ES-I3 (cell line): ENCODE measurements around the gene CYP1A2.
"Not testable (repeated sequence)": the region's sequence is repeated elsewhere in the genome, so short reads cannot be mapped to it uniquely, and the experiment has no call there.

ENCODE experiments used
- H3K36me3 ChIP-seq: 2 replicates; pipeline ENCODE4 v1.6.1; 2013; ENCODE audit warnings: mild to moderate bottlenecking, low read length, control low read depth, moderate library complexity; ENCODE audit not compliant: insufficient read depth
- H3K4me1 ChIP-seq: 2 replicates; pipeline ENCODE4 v1.6.1; 2013; ENCODE audit warnings: mild to moderate bottlenecking, control low read depth, low read length; ENCODE audit not compliant: insufficient read depth
- H3K9ac ChIP-seq: 2 replicates; pipeline ENCODE4 v1.6.1; 2013; ENCODE audit warnings: low read depth, mild to moderate bottlenecking, low read length, moderate library complexity
- H3K9me3 ChIP-seq: 2 replicates; pipeline ENCODE4 v1.6.1; 2013; ENCODE audit warnings: mild to moderate bottlenecking, low read length, moderate library complexity; ENCODE audit not compliant: control insufficient read depth, insufficient read depth

Gene CYP1A2

DNA sequence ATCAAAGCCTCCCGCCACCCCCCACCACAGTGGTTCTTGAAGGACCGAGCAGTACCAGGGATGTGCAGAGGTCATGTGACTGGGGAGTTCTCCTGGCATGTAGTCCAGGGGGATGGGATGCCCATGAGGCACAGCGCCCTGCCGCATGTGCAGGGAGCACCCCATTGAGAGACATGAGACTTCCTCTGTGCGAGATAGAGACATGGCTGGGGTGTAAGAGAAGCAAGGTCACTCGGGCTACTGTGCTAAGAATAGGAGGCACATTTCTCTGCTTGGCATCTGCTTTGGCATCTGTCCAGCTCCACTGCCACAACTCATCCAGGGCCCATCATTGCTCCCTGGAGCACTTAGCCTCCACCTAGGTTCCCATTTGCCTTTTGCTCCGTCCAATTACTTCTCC, 20.9 kb upstream of the CYP1A2 start:
- peaks cover 4% of the 10 kb centered on the region; the same call in 1 of the 2 replicates for H3K9me3 ChIP-seq
- peaks cover 5% of the 10 kb centered on the region; the same call in 1 of the 2 replicates for H3K4me1 ChIP-seq
- no peak overlapping the region for H3K9ac ChIP-seq
- H3K36me3 ChIP-seq, result no peaks in the 10 kb centered on the region

DNA sequence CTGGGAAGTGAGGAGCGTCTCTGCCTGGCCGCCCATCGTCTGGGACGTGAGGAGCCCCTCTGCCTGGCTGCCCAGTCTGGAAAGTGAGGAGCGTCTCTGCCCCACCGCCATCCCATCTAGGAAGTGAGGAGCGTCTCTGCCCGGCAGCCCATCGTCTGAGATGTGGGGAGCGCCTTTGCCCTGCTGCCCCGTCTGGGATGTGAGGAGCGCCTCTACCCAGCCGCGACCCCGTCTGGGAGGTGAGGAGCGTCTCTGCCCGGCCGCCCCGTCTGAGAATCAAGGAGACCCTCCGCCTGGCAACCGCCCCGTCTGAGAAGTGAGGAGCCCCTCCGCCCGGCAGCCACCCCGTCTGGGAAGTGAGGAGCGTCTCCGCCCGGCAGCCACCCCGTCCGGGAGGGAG, 19.9 kb upstream of the CYP1A2 start:
- H3K9me3 ChIP-seq, H3K36me3 ChIP-seq, H3K4me1 ChIP-seq, H3K9ac ChIP-seq: not testable (repeated sequence)

GRCh38 chr15:74729372-74729771, 19.3 kb upstream of the CYP1A2 start:
- H3K9ac ChIP-seq, H3K9me3 ChIP-seq, H3K4me1 ChIP-seq, H3K36me3 ChIP-seq: not testable (repeated sequence)

GRCh38 chr15:74730619-74731316, 17.9 kb upstream of the CYP1A2 start:
- Histone ChIP-seq H3K4me1 (no peaks in the 10 kb centered on the region; the same call in 1 of the 2 replicates), H3K9me3 (peaks cover 4% of the 10 kb centered on the region; the same call in 1 of the 2 replicates), H3K9ac (no peak overlapping the region), H3K36me3 (no peaks in the 10 kb centered on the region)

GRCh38 chr15:74732846-74733245, 15.8 kb upstream of the CYP1A2 start:
- Histone ChIP-seq H3K9me3 (peaks cover 1% of the 10 kb centered on the region; the same call in 1 of the 2 replicates), H3K9ac (no peak overlapping the region), H3K4me1 (no peaks in the 10 kb centered on the region), H3K36me3 (no peaks in the 10 kb centered on the region)

DNA sequence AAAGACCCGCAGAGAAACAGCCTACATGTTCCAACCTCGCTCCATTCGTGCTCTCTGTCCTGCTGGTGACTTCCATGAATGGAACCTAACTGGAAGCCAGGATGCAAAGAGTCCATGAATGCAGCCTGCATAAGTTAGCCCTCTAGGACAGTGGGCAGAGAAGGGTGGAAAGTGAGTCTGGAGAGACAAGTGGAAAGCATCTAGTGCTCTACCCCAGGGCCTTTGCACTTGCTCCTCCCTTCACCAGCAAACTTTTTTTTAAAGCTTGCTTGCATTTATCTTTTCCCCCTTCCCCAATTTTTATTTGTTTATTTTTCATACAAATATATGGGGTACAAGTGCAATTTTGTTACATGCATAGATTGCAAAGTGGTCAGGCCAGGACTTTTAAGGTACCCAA, 15.4 kb upstream of the CYP1A2 start:
- Histone ChIP-seq H3K9ac (no peak overlapping the region), H3K4me1 (no peaks in the 10 kb centered on the region), H3K9me3 (no peaks in the 10 kb centered on the region), H3K36me3 (no peaks in the 10 kb centered on the region)

GRCh38 chr15:74735305-74735704, 13.3 kb upstream of the CYP1A2 start:
- Histone ChIP-seq H3K4me1 (no peaks in the 10 kb centered on the region), H3K36me3 (no peaks in the 10 kb centered on the region), H3K9me3 (no peaks in the 10 kb centered on the region), H3K9ac (no peak overlapping the region)

GRCh38 chr15:74738239-74738638, 10.4 kb upstream of the CYP1A2 start:
- not testable (repeated sequence) for H3K36me3 ChIP-seq, H3K9ac ChIP-seq, H3K4me1 ChIP-seq, H3K9me3 ChIP-seq

DNA sequence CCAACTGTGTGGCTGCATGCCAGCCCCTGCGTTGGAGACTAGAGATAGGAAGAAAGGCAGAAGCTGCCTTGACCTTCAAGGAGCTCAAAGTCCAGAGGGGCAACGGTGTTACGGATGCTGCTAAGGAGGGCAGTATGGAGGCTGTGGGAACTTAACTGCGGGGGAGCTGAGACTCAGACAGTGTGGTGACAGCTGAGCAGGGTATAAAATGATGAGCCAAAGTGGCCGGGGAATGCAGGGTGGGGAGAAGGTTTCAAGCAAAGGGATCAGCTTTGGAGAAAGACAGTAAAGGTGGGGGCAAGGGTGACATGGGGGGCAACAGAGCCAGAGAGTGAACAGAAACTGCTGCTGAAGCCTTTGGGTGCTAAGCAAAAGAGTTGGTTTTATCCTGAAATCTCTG, 6.2 kb upstream of the CYP1A2 start:
- Histone ChIP-seq H3K36me3 (no peaks in the 10 kb centered on the region), H3K9me3 (no peaks in the 10 kb centered on the region), H3K9ac (no peak overlapping the region), H3K4me1 (no peaks in the 10 kb centered on the region)

- no peaks in the 10 kb centered on the region for H3K36me3 ChIP-seq
- no peaks in the 10 kb centered on the region for H3K4me1 ChIP-seq
- no peaks in the 10 kb centered on the region for H3K9me3 ChIP-seq
- H3K9ac ChIP-seq, result no peak overlapping the region
These were observed 2.3 kb upstream of the CYP1A2 start for GRCh38 chr15:74746389-74746788.

GRCh38 chr15:74749832-74750231, 1.2 kb downstream of the CYP1A2 start:
- Histone ChIP-seq H3K4me1 (peaks cover 11% of the 10 kb centered on the region; the same call in 1 of the 2 replicates), H3K9me3 (no peaks in the 10 kb centered on the region), H3K36me3 (no peaks in the 10 kb centered on the region), H3K9ac (no peak overlapping the region)

GRCh38 chr15:74750751-74751150, 2.1 kb downstream of the CYP1A2 start:
- H3K9ac ChIP-seq, result no peak overlapping the region

DNA sequence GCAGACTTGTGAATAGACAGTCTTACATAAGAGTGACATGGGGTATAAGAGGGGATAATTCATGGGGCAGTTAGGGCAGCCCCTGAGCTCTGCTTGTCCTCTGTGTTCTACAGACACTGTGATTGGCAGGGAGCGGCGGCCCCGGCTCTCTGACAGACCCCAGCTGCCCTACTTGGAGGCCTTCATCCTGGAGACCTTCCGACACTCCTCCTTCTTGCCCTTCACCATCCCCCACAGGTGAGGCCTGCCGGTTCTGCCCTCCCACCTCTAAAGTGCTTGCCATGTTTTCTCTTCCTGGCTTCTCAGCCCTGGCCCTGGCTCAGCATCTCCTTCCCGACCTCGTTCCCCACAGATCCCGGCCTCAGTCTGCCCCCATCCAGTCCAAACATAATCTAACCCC, 3.4 kb downstream of the CYP1A2 start:
- Histone ChIP-seq H3K9ac (no peak overlapping the region), H3K9me3 (no peaks in the 10 kb centered on the region), H3K4me1 (peaks cover 11% of the 10 kb centered on the region; the same call in 1 of the 2 replicates), H3K36me3 (no peaks in the 10 kb centered on the region)

More at GRCh38 chr15:74750751-74751150, 2.1 kb downstream of the CYP1A2 start:
- Histone ChIP-seq H3K36me3 (no peaks in the 10 kb centered on the region), H3K9me3 (no peaks in the 10 kb centered on the region), H3K4me1 (peaks cover 11% of the 10 kb centered on the region; the same call in 1 of the 2 replicates)

GRCh38 chr15:74752531-74752930, 3.9 kb downstream of the CYP1A2 start:
- Histone ChIP-seq H3K9ac (no peak overlapping the region), H3K4me1 (peaks cover 11% of the 10 kb centered on the region; the same call in 1 of the 2 replicates), H3K36me3 (no peaks in the 10 kb centered on the region), H3K9me3 (no peaks in the 10 kb centered on the region)

DNA sequence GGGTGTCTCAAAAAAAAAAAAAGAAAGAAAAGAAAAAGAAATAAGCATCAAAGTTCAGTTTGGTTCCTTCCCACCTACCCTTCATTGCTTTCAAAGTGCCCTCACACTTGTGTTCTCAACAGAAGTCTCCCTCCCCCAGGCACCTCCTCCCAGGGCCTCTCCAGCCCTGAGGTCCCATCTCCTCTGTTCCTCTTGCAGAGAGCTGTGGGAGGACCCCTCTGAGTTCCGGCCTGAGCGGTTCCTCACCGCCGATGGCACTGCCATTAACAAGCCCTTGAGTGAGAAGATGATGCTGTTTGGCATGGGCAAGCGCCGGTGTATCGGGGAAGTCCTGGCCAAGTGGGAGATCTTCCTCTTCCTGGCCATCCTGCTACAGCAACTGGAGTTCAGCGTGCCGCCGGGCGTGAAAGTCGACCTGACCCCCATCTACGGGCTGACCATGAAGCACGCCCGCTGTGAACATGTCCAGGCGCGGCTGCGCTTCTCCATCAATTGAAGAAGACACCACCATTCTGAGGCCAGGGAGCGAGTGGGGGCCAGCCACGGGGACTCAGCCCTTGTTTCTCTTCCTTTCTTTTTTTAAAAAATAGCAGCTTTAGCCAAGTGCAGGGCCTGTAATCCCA, 6.1 kb downstream of the CYP1A2 start:
- no peaks in the 10 kb centered on the region for H3K9me3 ChIP-seq
- peaks cover 11% of the 10 kb centered on the region; the same call in 1 of the 2 replicates for H3K4me1 ChIP-seq
- no peak overlapping the region for H3K9ac ChIP-seq
- H3K36me3 ChIP-seq, result no peaks in the 10 kb centered on the region
